ENCODE results near the gene MAPKBP1.

Gene MAPKBP1

GRCh38 chr15:41851167-41851523 is 76.9 kb downstream of the MAPKBP1 start:
- DNase-seq, result no peak

- no peak for DNase-seq
Measured at GRCh38 chr15:41851755-41852370, 77.6 kb downstream of the MAPKBP1 start.

- DNase-seq, result peak; percentile 37 to 59 (median 50)
Measured at GRCh38 chr15:41852736-41853590, 78.7 kb downstream of the MAPKBP1 start.

- no peak for DNase-seq
Measured at GRCh38 chr15:41853831-41854230, 79.5 kb downstream of the MAPKBP1 start.

- no peak for DNase-seq
Measured at GRCh38 chr15:41854443-41854842, 80.2 kb downstream of the MAPKBP1 start.

- DNase-seq, result no peak
Measured at GRCh38 chr15:41855261-41855961, 81.1 kb downstream of the MAPKBP1 start.

- no peak for DNase-seq
Measured at GRCh38 chr15:41856262-41856661, 82.0 kb downstream of the MAPKBP1 start.

- DNase-seq, result no peak
Measured at GRCh38 chr15:41856716-41857115, 82.4 kb downstream of the MAPKBP1 start.

- DNase-seq, result no peak
Measured at GRCh38 chr15:41857316-41857715, 83.0 kb downstream of the MAPKBP1 start.

GRCh38 chr15:41858756-41859155 is 84.5 kb downstream of the MAPKBP1 start:
- no peak for DNase-seq

GRCh38 chr15:41860049-41860828 is 86.0 kb downstream of the MAPKBP1 start:
- DNase-seq, result no peak

GRCh38 chr15:41861736-41862356 is 87.6 kb downstream of the MAPKBP1 start:
- peak; percentile 12 to 66 (median 28) for DNase-seq

- DNase-seq, result peak; percentile 22 to 38 (median 34)
Measured at GRCh38 chr15:41862515-41863116, 88.3 kb downstream of the MAPKBP1 start.

- no peak for DNase-seq
Measured at GRCh38 chr15:41865490-41866055, 91.3 kb downstream of the MAPKBP1 start.

- no peak for DNase-seq
Measured at GRCh38 chr15:41866263-41866703, 92.0 kb downstream of the MAPKBP1 start.

GRCh38 chr15:41866872-41867579 is 92.7 kb downstream of the MAPKBP1 start:
- DNase-seq, result no peak

GRCh38 chr15:41868321-41868720 is 94.0 kb downstream of the MAPKBP1 start:
- no peak for DNase-seq

- DNase-seq, result no peak
Measured at GRCh38 chr15:41869770-41870688, 95.7 kb downstream of the MAPKBP1 start.

- no peak for DNase-seq
Measured at GRCh38 chr15:41870689-41871081, 96.4 kb downstream of the MAPKBP1 start.
